HepG2 (cell line): ENCODE results near the gene TTC9. TPM values are rescaled to one million over a fixed set of nuclear protein-coding genes. Genes with fewer than 3 reads are reported as not detected.

Experiments used
- ATAC-seq: fragments of 200-7000 bp; cut with Tn5 transposase; 3 replicates; pipeline ENCODE4 v1.9.1; 2020; ENCODE audit warnings: mild to moderate bottlenecking, moderate library complexity
- BruUV-seq: library from RNA; stranded (reverse); fragments of 400-500 nt; replicated peaks from 2 replicates; lab custom pipeline; 2021; lab: Mats Ljungman, UMichigan
- CTCF ChIA-PET: fragments of 300-600 bp; formaldehyde crosslinking; extraction: SDS; loops from one replicate; lab custom pipeline; 2021; ENCODE audit warnings: low total read pairs, inconsistent platforms, low intra/inter-chr PET ratio; lab: Yijun Ruan, JAX
- POLR2A ChIA-PET: fragments of 350-600 bp; sonication (Branson Sonifier 250); formaldehyde crosslinking; loops from one replicate; lab custom pipeline; 2020; ENCODE audit warnings: antibody characterized with exemption, inconsistent platforms; lab: Yijun Ruan, JAX
- DNase-seq: peaks from one replicate; pipeline ENCODE4 v3.0.0-alpha.2; 2015; ENCODE audit warnings: low spot score
- FAIRE-seq: peaks from 3 replicates; lab custom pipeline; 2011; peaks lifted over from hg19 to GRCh38; lab: Jason Lieb, UNC
- H2AFZ ChIP-seq: one replicate; pipeline ENCODE4 v1.6.1; 2011; ENCODE audit warnings: low read length, inconsistent platforms
- H3K27ac ChIP-seq: fragments of 300-600 bp; 3 replicates; pipeline ENCODE4 v1.8.0; 2011; ENCODE audit warnings: mixed run types, mild to moderate bottlenecking, mixed read lengths, low read length, inconsistent platforms; ENCODE audit not compliant: insufficient read depth; ENCODE audit errors: extremely low read length
- H3K27me3 ChIP-seq, 2 experiments: fragments of 200-600 bp in 1 of 2; 2 replicates in 1 of 2; 3 replicates in 1 of 2; pipeline versions ENCODE4 v1.6.0 to v1.8.0; 2011; ENCODE audit warnings: low read length in 2 of 2, mild to moderate bottlenecking in 2 of 2, moderate library complexity in 2 of 2, inconsistent platforms in 1 of 2; ENCODE audit not compliant: insufficient read depth in 2 of 2, control insufficient read depth in 1 of 2
- H3K36me3 ChIP-seq, 2 experiments: fragments of 200-600 bp in 1 of 2; replicated peaks in 1 of 2; 2 replicates in 1 of 2; 3 replicates in 1 of 2; pipeline versions ENCODE4 v1.5.1 to v1.8.0; 2011; ENCODE audit warnings: low read length in 2 of 2, inconsistent platforms in 1 of 2; ENCODE audit not compliant: insufficient read depth in 2 of 2, control insufficient read depth in 1 of 2
- H3K4me1 ChIP-seq: 2 replicates; pipeline ENCODE4 v1.5.1; 2012; ENCODE audit warnings: low read length, inconsistent platforms; ENCODE audit not compliant: insufficient read depth
- H3K4me2 ChIP-seq: 2 replicates; pipeline ENCODE4 v1.6.0; 2011; ENCODE audit warnings: low read depth, low read length, inconsistent platforms
- H3K4me3 ChIP-seq, 3 experiments: fragments of 200-600 bp in 1 of 3; sonication (generic), shearing (Covaris generic) in 1 of 3; replicated peaks in 1 of 3; 2 replicates each; pipeline ENCODE4 v1.5.1; 2011 to 2016; ENCODE audit warnings: low read length in 3 of 3, inconsistent platforms in 2 of 3, low read depth in 2 of 3, mild to moderate bottlenecking in 2 of 3, control low read depth in 1 of 3, mixed read lengths in 1 of 3; ENCODE audit not compliant: insufficient read depth in 1 of 3
- H3K79me2 ChIP-seq: one replicate; pipeline ENCODE4 v1.6.1; 2011; ENCODE audit warnings: low read length, inconsistent platforms; ENCODE audit not compliant: insufficient read depth
- H3K9ac ChIP-seq: 2 replicates; pipeline ENCODE4 v1.6.0; 2011; ENCODE audit warnings: mild to moderate bottlenecking, low read depth, low read length, inconsistent platforms; ENCODE audit not compliant: insufficient read depth
- H3K9me3 ChIP-seq: 2 replicates; pipeline ENCODE4 v1.5.1; 2012; ENCODE audit warnings: mild to moderate bottlenecking, low read length
- H4K20me1 ChIP-seq: 2 replicates; pipeline ENCODE4 v1.6.0; 2011; ENCODE audit warnings: inconsistent platforms, mild to moderate bottlenecking, low read length, moderate library complexity; ENCODE audit not compliant: insufficient read depth
- FOSL2 ChIP-seq: sonication (generic); formaldehyde crosslinking; IDR thresholded peaks from 2 replicates; pipeline ENCODE4 v1.4.0; 2020; ENCODE audit warnings: missing genetic modification reagents
- FOXO1 ChIP-seq: sonication (generic); formaldehyde crosslinking; IDR thresholded peaks from 2 replicates; pipeline ENCODE4 v1.4.0; 2020; ENCODE audit warnings: missing genetic modification reagents
- GZF1 ChIP-seq: sonication (generic); formaldehyde crosslinking; IDR thresholded peaks from 2 replicates; pipeline ENCODE4 v1.5.1; 2020; ENCODE audit warnings: mild to moderate bottlenecking, missing genetic modification reagents
- HNRNPH1 ChIP-seq: fragments of 200-400 bp; formaldehyde crosslinking; optimal IDR thresholded peaks from 2 replicates; pipeline ENCODE3; 2017; ENCODE audit warnings: mild to moderate bottlenecking, low read depth, low read length
- RELA ChIP-seq: sonication (generic); formaldehyde crosslinking; IDR thresholded peaks from 2 replicates; pipeline ENCODE4 v1.4.0; 2020; ENCODE audit warnings: missing genetic modification reagents
- RFX5 ChIP-seq: IDR thresholded peaks from 2 replicates; pipeline ENCODE4 v1.6.1; 2011; ENCODE audit warnings: low read depth, low read length, improper control_type of control experiment
- SNAPC2 ChIP-seq: sonication (generic); formaldehyde crosslinking; IDR thresholded peaks from 2 replicates; pipeline ENCODE4 v1.8.1; 2022; ENCODE audit warnings: mild to moderate bottlenecking, missing genetic modification reagents
- SOX6 ChIP-seq, 2 experiments: fragments of 450-650 bp in 1 of 2; sonication (generic) in 1 of 2; formaldehyde crosslinking in 1 of 2; IDR thresholded peaks; 2 replicates each; pipeline versions ENCODE4 v1.4.0 to v1.6.1; 2017 to 2020; ENCODE audit warnings: antibody characterized with exemption in 1 of 2, mild to moderate bottlenecking in 1 of 2, missing genetic modification reagents in 1 of 2
- TEAD2 ChIP-seq: sonication (generic); formaldehyde crosslinking; IDR thresholded peaks from 2 replicates; pipeline ENCODE4 v1.9.0; 2021; ENCODE audit warnings: missing genetic modification reagents
- ZFP41 ChIP-seq: sonication (generic); formaldehyde crosslinking; IDR thresholded peaks from 2 replicates; pipeline ENCODE4 v1.4.0; 2020; ENCODE audit warnings: mild to moderate bottlenecking, missing genetic modification reagents, borderline replicate concordance
- ZNF354B ChIP-seq: sonication (generic); formaldehyde crosslinking; IDR thresholded peaks from 2 replicates; pipeline ENCODE4 v1.8.0; 2022; ENCODE audit warnings: mild to moderate bottlenecking, missing genetic modification reagents
- ZNF556 ChIP-seq: sonication (generic); formaldehyde crosslinking; IDR thresholded peaks from 2 replicates; pipeline ENCODE4 v1.4.0; 2020; ENCODE audit warnings: mild to moderate bottlenecking, missing genetic modification reagents, borderline replicate concordance
- ZNF607 ChIP-seq: sonication (generic); formaldehyde crosslinking; IDR thresholded peaks from 2 replicates; pipeline ENCODE4 v1.5.1; 2020; ENCODE audit warnings: missing genetic modification reagents, mild to moderate bottlenecking, borderline replicate concordance
- ZNF619 ChIP-seq: sonication (generic); formaldehyde crosslinking; IDR thresholded peaks from 2 replicates; pipeline ENCODE4 v1.4.0; 2020; ENCODE audit warnings: mild to moderate bottlenecking, missing genetic modification reagents
- ZNF878 ChIP-seq: sonication (generic); formaldehyde crosslinking; IDR thresholded peaks from 2 replicates; pipeline ENCODE4 v1.8.1; 2023; ENCODE audit warnings: mild to moderate bottlenecking, missing genetic modification reagents, moderate library complexity
- ZSCAN25 ChIP-seq: sonication (generic); formaldehyde crosslinking; IDR thresholded peaks from 2 replicates; pipeline ENCODE4 v1.8.0; 2022; ENCODE audit warnings: mild to moderate bottlenecking, missing genetic modification reagents
- ZSCAN31 ChIP-seq: sonication (generic); formaldehyde crosslinking; IDR thresholded peaks from 2 replicates; pipeline ENCODE4 v1.5.0; 2020; ENCODE audit warnings: low read depth, mild to moderate bottlenecking, missing genetic modification reagents
- in situ Hi-C: cut with HindIII; loops from 2 replicates; pipeline ENCODE4 v1.10.0; 2017; ENCODE audit warnings: low pct_unique_long_range_greater_than_20kb; ENCODE audit not compliant: extremely low pct_ligation_motif_present
- intact Hi-C: fragments of 100-400 bp; cut with micrococcal nuclease; formaldehyde crosslinking; loops from one replicate; pipeline ENCODE4 v1.10.0; 2022; ENCODE audit not compliant: unreplicated experiment
- polyA plus RNA-seq, 8 experiments: library from polyadenylated mRNA; depleted of rRNA in 3 of 8; stranded (reverse) in 7 of 8; unstranded in 1 of 8; fragments of >200 nt; fragmentation: Illumina TruSeq in 4 of 8; extraction: Trizol in 4 of 8; gene quantifications; 2 replicates each; pipeline versions ENCODE4 v1.2.1 to v1.2.3, GENCODE V29; 2011 to 2016; ENCODE audit warnings: low read depth in 4 of 8, missing spikeins in 1 of 8, mixed read lengths in 1 of 8; ENCODE audit not compliant: insufficient read depth in 1 of 8
- total RNA-seq, 5 experiments: library from RNA; depleted of rRNA; stranded (reverse); fragments of >200 nt; fragmentation: Illumina TruSeq; extraction: Trizol; gene quantifications; 2 replicates each; pipeline ENCODE4 v1.2.3, GENCODE V29; 2016; ENCODE audit warnings: low read depth in 1 of 5
- TF ChIP-seq, protein P1 (sequence below): sonication (generic); formaldehyde crosslinking; IDR thresholded peaks from 2 replicates; pipeline ENCODE4 v1.9.0; 2021; ENCODE audit warnings: missing genetic modification reagents, borderline replicate concordance
- TF ChIP-seq, protein P2 (sequence below): sonication (generic); formaldehyde crosslinking; IDR thresholded peaks from 2 replicates; pipeline ENCODE4 v1.4.0; 2020; ENCODE audit warnings: missing genetic modification reagents, borderline replicate concordance
- TF ChIP-seq, protein P3 (sequence below): sonication (generic); formaldehyde crosslinking; IDR thresholded peaks from 2 replicates; pipeline ENCODE4 v1.4.0; 2020; ENCODE audit warnings: missing genetic modification reagents, mild to moderate bottlenecking, borderline replicate concordance

Gene TTC9
- total and polyA plus RNA-seq, 2 of the 13 experiments (the other 11 are each of a cell fraction or from before 2014, with no cell fraction given) = 0.13 to 0.30 TPM

GRCh38 chr14:70662080-70662479, 20.4 kb downstream of the TTC9 start:
- no peaks in the 10 kb centered on the region for H3K27me3 ChIP-seq
- in situ Hi-C loops (no loop called here), intact Hi-C loops (no loop called here)
- BruUV-seq = no TSS peak
- H3K4me2 ChIP-seq = no peak overlapping the region
- ChIA-PET POLR2A (no interaction called here), CTCF (no interaction called here)
- DNase-seq = no peak
- H2AFZ ChIP-seq = no peak overlapping the region
- no peak for ATAC-seq
- no peak for FAIRE-seq
- H3K9me3 ChIP-seq = no peaks in the 10 kb centered on the region
- no peaks in the 10 kb centered on the region for H3K4me1 ChIP-seq
- H3K79me2 ChIP-seq = no peaks in the 10 kb centered on the region
- H3K4me3 ChIP-seq = no peak overlapping the region
- no peaks in the 10 kb centered on the region for H3K36me3 ChIP-seq
- H3K27ac ChIP-seq = no peak overlapping the region
- no peaks in the 10 kb centered on the region for H4K20me1 ChIP-seq
- TF ChIP-seq ZNF556 (CRISPR knock-in tag) (no peak), HNRNPH1 (no peak), GZF1 (CRISPR knock-in tag) (no peak), FOXO1 (no peak), ZSCAN25 (no peak), ZNF619 (CRISPR knock-in tag) (no peak), SOX6 (IDR thresholded peaks at IDR 0.05) (no peak), SOX6 (CRISPR knock-in tag; IDR thresholded peaks at IDR 0.05) (no peak), ZFP41 (CRISPR knock-in tag) (no peak), TEAD2 (no peak), ZNF878 (CRISPR knock-in tag) (no peak), RFX5 (no peak), ZSCAN31 (CRISPR knock-in tag) (no peak), SNAPC2 (CRISPR knock-in tag) (no peak), ZNF607 (CRISPR knock-in tag) (no peak), RELA (CRISPR knock-in tag) (no peak), ZNF354B (CRISPR knock-in tag) (no peak), FOSL2 (CRISPR knock-in tag) (no peak)
- TF ChIP-seq, protein P1, sequence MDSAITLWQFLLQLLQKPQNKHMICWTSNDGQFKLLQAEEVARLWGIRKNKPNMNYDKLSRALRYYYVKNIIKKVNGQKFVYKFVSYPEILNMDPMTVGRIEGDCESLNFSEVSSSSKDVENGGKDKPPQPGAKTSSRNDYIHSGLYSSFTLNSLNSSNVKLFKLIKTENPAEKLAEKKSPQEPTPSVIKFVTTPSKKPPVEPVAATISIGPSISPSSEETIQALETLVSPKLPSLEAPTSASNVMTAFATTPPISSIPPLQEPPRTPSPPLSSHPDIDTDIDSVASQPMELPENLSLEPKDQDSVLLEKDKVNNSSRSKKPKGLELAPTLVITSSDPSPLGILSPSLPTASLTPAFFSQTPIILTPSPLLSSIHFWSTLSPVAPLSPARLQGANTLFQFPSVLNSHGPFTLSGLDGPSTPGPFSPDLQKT = no peak
- TF ChIP-seq, protein P2, sequence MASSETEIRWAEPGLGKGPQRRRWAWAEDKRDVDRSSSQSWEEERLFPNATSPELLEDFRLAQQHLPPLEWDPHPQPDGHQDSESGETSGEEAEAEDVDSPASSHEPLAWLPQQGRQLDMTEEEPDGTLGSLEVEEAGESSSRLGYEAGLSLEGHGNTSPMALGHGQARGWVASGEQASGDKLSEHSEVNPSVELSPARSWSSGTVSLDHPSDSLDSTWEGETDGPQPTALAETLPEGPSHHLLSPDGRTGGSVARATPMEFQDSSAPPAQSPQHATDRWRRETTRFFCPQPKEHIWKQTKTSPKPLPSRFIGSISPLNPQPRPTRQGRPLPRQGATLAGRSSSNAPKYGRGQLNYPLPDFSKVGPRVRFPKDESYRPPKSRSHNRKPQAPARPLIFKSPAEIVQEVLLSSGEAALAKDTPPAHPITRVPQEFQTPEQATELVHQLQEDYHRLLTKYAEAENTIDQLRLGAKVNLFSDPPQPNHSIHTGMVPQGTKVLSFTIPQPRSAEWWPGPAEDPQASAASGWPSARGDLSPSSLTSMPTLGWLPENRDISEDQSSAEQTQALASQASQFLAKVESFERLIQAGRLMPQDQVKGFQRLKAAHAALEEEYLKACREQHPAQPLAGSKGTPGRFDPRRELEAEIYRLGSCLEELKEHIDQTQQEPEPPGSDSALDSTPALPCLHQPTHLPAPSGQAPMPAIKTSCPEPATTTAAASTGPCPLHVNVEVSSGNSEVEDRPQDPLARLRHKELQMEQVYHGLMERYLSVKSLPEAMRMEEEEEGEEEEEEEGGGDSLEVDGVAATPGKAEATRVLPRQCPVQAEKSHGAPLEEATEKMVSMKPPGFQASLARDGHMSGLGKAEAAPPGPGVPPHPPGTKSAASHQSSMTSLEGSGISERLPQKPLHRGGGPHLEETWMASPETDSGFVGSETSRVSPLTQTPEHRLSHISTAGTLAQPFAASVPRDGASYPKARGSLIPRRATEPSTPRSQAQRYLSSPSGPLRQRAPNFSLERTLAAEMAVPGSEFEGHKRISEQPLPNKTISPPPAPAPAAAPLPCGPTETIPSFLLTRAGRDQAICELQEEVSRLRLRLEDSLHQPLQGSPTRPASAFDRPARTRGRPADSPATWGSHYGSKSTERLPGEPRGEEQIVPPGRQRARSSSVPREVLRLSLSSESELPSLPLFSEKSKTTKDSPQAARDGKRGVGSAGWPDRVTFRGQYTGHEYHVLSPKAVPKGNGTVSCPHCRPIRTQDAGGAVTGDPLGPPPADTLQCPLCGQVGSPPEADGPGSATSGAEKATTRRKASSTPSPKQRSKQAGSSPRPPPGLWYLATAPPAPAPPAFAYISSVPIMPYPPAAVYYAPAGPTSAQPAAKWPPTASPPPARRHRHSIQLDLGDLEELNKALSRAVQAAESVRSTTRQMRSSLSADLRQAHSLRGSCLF (CRISPR knock-in tag) = no peak
- TF ChIP-seq, protein P3, sequence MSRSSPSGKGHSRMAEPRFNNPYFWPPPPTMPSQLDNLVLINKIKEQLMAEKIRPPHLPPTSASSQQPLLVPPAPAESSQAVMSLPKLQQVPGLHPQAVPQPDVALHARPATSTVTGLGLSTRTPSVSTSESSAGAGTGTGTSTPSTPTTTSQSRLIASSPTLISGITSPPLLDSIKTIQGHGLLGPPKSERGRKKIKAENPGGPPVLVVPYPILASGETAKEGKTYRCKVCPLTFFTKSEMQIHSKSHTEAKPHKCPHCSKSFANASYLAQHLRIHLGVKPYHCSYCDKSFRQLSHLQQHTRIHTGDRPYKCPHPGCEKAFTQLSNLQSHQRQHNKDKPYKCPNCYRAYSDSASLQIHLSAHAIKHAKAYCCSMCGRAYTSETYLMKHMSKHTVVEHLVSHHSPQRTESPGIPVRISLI (CRISPR knock-in tag) = no peak
- H3K9ac ChIP-seq = no peak overlapping the region
